ENCODE data around the gene RCOR2. TPM values are rescaled to one million over a fixed set of nuclear protein-coding genes. Genes with fewer than 3 reads are reported as not detected.

The RCOR2 gene
- total and polyA plus RNA-seq, 2 of the 13 experiments (the other 11 are each of a cell fraction or from before 2014, with no cell fraction given) = 8.3 to 8.5 TPM

DNA sequence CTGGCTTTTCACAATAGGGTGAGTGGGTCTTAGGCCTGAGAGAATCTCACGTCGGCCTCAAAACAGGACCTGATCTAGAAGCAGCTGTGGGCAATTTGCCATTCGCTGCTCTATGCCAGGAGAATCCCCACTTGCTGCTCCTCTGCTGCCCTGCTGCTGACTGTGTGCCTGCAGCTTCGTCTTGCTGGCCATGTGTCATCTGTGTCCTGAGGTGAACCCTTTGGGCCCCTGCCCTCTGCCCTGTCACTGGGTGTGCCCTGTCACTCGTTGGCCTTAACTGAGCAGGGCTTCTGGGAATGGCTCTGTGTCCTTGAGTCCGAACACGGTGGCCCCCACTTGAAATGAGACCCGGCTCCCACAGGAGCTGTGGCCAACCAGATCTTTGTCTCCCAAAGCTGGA is 28.0 kb upstream of the RCOR2 start (continued):
- TF ChIP-seq, protein P1, sequence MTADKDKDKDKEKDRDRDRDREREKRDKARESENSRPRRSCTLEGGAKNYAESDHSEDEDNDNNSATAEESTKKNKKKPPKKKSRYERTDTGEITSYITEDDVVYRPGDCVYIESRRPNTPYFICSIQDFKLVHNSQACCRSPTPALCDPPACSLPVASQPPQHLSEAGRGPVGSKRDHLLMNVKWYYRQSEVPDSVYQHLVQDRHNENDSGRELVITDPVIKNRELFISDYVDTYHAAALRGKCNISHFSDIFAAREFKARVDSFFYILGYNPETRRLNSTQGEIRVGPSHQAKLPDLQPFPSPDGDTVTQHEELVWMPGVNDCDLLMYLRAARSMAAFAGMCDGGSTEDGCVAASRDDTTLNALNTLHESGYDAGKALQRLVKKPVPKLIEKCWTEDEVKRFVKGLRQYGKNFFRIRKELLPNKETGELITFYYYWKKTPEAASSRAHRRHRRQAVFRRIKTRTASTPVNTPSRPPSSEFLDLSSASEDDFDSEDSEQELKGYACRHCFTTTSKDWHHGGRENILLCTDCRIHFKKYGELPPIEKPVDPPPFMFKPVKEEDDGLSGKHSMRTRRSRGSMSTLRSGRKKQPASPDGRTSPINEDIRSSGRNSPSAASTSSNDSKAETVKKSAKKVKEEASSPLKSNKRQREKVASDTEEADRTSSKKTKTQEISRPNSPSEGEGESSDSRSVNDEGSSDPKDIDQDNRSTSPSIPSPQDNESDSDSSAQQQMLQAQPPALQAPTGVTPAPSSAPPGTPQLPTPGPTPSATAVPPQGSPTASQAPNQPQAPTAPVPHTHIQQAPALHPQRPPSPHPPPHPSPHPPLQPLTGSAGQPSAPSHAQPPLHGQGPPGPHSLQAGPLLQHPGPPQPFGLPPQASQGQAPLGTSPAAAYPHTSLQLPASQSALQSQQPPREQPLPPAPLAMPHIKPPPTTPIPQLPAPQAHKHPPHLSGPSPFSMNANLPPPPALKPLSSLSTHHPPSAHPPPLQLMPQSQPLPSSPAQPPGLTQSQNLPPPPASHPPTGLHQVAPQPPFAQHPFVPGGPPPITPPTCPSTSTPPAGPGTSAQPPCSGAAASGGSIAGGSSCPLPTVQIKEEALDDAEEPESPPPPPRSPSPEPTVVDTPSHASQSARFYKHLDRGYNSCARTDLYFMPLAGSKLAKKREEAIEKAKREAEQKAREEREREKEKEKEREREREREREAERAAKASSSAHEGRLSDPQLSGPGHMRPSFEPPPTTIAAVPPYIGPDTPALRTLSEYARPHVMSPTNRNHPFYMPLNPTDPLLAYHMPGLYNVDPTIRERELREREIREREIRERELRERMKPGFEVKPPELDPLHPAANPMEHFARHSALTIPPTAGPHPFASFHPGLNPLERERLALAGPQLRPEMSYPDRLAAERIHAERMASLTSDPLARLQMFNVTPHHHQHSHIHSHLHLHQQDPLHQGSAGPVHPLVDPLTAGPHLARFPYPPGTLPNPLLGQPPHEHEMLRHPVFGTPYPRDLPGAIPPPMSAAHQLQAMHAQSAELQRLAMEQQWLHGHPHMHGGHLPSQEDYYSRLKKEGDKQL (CRISPR knock-in tag; IDR thresholded peaks at IDR 0.05; ENCODE audit: low read depth) = no peak
- TF ChIP-seq, protein P2, sequence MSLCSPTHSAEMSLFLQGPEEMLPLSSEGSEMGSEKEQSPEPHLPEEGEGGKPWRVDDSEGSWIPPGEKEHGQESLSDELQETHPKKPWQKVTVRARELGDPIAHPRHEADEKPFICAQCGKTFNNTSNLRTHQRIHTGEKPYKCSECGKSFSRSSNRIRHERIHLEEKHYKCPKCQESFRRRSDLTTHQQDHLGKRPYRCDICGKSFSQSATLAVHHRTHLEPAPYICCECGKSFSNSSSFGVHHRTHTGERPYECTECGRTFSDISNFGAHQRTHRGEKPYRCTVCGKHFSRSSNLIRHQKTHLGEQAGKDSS (CRISPR knock-in tag; IDR thresholded peaks at IDR 0.05; ENCODE audit: borderline replicate concordance, low read depth) = no peak; the same call in 1 of the 2 replicates
- TF ChIP-seq, protein P3, sequence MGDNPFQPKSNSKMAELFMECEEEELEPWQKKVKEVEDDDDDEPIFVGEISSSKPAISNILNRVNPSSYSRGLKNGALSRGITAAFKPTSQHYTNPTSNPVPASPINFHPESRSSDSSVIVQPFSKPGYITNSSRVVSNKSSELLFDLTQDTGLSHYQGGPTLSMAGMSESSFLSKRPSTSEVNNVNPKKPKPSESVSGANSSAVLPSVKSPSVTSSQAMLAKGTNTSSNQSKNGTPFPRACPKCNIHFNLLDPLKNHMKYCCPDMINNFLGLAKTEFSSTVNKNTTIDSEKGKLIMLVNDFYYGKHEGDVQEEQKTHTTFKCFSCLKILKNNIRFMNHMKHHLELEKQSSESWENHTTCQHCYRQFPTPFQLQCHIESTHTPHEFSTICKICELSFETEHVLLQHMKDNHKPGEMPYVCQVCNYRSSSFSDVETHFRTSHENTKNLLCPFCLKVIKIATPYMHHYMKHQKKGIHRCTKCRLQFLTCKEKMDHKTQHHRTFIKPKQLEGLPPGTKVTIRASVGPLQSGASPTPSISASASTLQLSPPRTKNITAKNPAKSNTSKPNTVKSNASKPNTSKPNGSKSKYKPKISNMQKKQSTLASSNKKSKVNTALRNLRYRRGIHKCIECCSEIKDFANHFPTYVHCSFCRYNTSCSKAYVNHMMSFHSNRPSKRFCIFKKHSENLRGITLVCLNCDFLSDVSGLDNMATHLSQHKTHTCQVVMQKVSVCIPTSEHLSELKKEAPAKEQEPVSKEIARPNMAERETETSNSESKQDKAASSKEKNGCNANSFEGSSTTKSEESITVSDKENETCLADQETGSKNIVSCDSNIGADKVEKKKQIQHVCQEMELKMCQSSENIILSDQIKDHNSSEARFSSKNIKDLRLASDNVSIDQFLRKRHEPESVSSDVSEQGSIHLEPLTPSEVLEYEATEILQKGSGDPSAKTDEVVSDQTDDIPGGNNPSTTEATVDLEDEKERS (CRISPR knock-in tag; IDR thresholded peaks at IDR 0.05) = no peak
- TF ChIP-seq ESRRA (CRISPR knock-in tag; IDR thresholded peaks at IDR 0.05; ENCODE audit: low read depth) = peak; percentile 24; the same call in 1 of the 2 replicates
- 0 out of 2 replicates have a peak, but pooled peaks have one; percentile 39 for TF ChIP-seq NFKB2 (CRISPR knock-in tag; IDR thresholded peaks at IDR 0.05; ENCODE audit: borderline replicate concordance)
- peak; percentile 39; the same call in 1 of the 2 replicates for TF ChIP-seq HOXA3 (CRISPR knock-in tag; IDR thresholded peaks at IDR 0.05)
- TF ChIP-seq, protein P4, sequence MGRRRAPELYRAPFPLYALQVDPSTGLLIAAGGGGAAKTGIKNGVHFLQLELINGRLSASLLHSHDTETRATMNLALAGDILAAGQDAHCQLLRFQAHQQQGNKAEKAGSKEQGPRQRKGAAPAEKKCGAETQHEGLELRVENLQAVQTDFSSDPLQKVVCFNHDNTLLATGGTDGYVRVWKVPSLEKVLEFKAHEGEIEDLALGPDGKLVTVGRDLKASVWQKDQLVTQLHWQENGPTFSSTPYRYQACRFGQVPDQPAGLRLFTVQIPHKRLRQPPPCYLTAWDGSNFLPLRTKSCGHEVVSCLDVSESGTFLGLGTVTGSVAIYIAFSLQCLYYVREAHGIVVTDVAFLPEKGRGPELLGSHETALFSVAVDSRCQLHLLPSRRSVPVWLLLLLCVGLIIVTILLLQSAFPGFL (CRISPR knock-in tag; IDR thresholded peaks at IDR 0.05) = no peak
- no peak for TF ChIP-seq KDM5A (IDR thresholded peaks at IDR 0.05; ENCODE audit: borderline replicate concordance, low read length)
- TF ChIP-seq MZF1 (CRISPR knock-in tag; IDR thresholded peaks at IDR 0.05; ENCODE audit: borderline replicate concordance) = no peak
- TF ChIP-seq AKAP8 (CRISPR knock-in tag; IDR thresholded peaks at IDR 0.05) = no peak
- TF ChIP-seq DNMT1 (CRISPR knock-in tag; IDR thresholded peaks at IDR 0.05) = no peak
- TF ChIP-seq CBFB (CRISPR knock-in tag; IDR thresholded peaks at IDR 0.05) = no peak
- TF ChIP-seq, protein P5, sequence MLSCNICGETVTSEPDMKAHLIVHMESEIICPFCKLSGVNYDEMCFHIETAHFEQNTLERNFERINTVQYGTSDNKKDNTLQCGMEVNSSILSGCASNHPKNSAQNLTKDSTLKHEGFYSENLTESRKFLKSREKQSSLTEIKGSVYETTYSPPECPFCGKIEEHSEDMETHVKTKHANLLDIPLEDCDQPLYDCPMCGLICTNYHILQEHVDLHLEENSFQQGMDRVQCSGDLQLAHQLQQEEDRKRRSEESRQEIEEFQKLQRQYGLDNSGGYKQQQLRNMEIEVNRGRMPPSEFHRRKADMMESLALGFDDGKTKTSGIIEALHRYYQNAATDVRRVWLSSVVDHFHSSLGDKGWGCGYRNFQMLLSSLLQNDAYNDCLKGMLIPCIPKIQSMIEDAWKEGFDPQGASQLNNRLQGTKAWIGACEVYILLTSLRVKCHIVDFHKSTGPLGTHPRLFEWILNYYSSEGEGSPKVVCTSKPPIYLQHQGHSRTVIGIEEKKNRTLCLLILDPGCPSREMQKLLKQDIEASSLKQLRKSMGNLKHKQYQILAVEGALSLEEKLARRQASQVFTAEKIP (CRISPR knock-in tag; IDR thresholded peaks at IDR 0.05; ENCODE audit: borderline replicate concordance) = no peak
- TF ChIP-seq SIX1 (CRISPR knock-in tag; IDR thresholded peaks at IDR 0.05; ENCODE audit: borderline replicate concordance) = no peak
- TF ChIP-seq ZFAT (CRISPR knock-in tag; conservative IDR thresholded peaks at IDR 0.05) = no peak

All from HepG2 (cell line).